Bronchial epithelial cell (primary cell): ENCODE results near the gene LRRC8B. TPM values are rescaled to one million over a fixed set of nuclear protein-coding genes. Genes with fewer than 3 reads are reported as not detected.
A peak's percentile ranks its signal among the peaks of the same experiment; 100 is the strongest.
"Not testable (repeated sequence)": the region's sequence is repeated elsewhere in the genome, so short reads cannot be mapped to it uniquely, and the experiment has no call there.

Experiments
- DNase-seq: peaks from one replicate; pipeline ENCODE4 v3.0.0-alpha.2; 2010; ENCODE audit warnings: low read depth
- FAIRE-seq: peaks from 2 replicates; lab custom pipeline; 2011; peaks lifted over from hg19 to GRCh38; lab: Jason Lieb, UNC
- H3K27me3 ChIP-seq: 2 replicates; pipeline ENCODE4 v1.5.1; 2011; ENCODE audit warnings: low read length; ENCODE audit not compliant: control insufficient read depth, insufficient read depth
- H3K36me3 ChIP-seq: 2 replicates; pipeline ENCODE4 v1.5.1; 2011; ENCODE audit warnings: low read length; ENCODE audit not compliant: control insufficient read depth, insufficient read depth
- H3K4me3 ChIP-seq: 2 replicates; pipeline ENCODE4 v1.5.1; 2011; ENCODE audit warnings: mild to moderate bottlenecking, low read depth, low read length, control low read depth
- CTCF ChIP-seq: IDR thresholded peaks from 2 replicates; pipeline ENCODE4 v1.5.1; 2011; ENCODE audit warnings: mild to moderate bottlenecking, moderate library complexity, low read length, control low read depth, inconsistent platforms; ENCODE audit not compliant: insufficient read depth, severe bottlenecking
- total RNA-seq: library from RNA; depleted of rRNA; stranded (reverse); fragments of >200 nt; gene quantifications from 2 replicates; pipeline ENCODE4 v1.2.1, GENCODE V29; 2014

The LRRC8B gene
- total RNA-seq, 1 donor from 2014 or later, result 7.6 TPM

- no peak for TF ChIP-seq CTCF
- H3K4me3 ChIP-seq, result no peak overlapping the region
Measured at GRCh38 chr1:89627596-89627962, 103.0 kb downstream of the LRRC8B start.

GRCh38 chr1:89629146-89629545 is 104.5 kb downstream of the LRRC8B start:
- H3K36me3 ChIP-seq, result no peaks in the 10 kb centered on the region
- no peak for DNase-seq
- H3K4me3 ChIP-seq, result no peak overlapping the region
- TF ChIP-seq CTCF, result no peak
- FAIRE-seq, result no peak
- no peaks in the 10 kb centered on the region for H3K27me3 ChIP-seq

More at GRCh38 chr1:89627596-89627962, 103.0 kb downstream of the LRRC8B start:
- H3K36me3 ChIP-seq, result no peaks in the 10 kb centered on the region
- H3K27me3 ChIP-seq, result no peaks in the 10 kb centered on the region
- FAIRE-seq, result no peak
- DNase-seq, result no peak

DNA sequence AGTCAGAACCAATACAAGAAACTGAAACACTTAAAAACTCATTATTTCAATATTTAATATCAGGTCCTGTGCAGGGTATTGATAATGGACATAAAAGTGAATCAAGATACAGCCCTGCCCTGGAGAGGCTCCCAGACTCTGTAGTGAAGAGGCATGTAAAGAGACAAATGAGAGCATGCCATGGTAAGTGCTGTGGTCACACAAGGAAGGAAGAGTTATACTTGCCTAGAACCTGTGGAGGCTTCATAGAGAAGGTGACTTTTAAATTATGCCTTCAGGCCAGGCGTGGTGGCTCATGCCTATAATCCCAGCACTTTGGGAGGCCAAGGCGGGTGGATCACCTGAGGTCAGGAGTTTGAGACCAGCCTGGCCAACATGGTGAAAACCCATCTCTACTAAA is 105.0 kb downstream of the LRRC8B start:
- DNase-seq, H3K27me3 ChIP-seq, FAIRE-seq, H3K4me3 ChIP-seq, H3K36me3 ChIP-seq: not testable (repeated sequence)

- no peak overlapping the region for H3K4me3 ChIP-seq
- H3K27me3 ChIP-seq, result no peaks in the 10 kb centered on the region
- DNase-seq, result no peak
- FAIRE-seq, result no peak
- no peaks in the 10 kb centered on the region for H3K36me3 ChIP-seq
- no peak for TF ChIP-seq CTCF
Measured at GRCh38 chr1:89630048-89630447, 105.4 kb downstream of the LRRC8B start.

DNA sequence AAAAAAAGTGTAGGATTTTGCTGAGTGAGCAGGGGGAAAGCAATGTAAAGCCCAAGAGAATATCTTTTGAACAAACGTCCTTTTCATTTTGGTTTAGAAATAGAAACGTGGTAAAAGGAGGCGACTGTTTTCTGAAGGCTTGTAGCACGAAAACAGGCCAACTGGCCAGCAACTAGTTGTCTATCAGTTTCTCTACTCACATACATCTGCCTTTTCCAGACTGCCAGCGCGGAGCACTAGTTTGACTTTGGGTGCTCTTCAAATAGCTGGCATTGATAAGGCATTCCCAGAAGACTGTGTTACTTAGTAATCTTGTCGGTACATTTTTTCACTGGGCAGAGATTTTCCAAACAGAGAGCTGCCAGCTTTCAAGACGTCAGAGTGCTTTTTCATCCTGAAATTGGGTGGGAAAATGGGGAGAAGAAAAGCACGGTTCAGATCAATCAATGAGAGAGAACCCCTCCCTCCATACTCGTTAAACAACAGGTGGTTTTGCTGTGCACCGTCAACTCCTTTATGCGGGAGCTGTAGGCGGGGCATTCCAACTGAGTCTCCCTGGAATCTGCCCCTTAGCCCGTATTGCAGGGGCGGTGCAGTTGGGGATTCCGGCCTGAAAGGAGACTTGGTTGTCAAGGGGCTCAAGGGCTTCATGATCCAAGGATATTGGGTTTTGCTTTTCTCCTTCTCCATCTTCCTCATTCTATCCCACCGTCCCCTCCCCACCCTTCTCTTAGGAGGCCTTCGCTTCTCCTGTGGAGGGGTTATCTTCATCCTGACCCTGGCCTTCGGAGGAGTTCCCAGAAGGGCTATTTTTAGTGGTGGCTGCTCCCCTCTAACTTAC is 107.4 kb downstream of the LRRC8B start:
- no peak for TF ChIP-seq CTCF
- no peaks in the 10 kb centered on the region for H3K36me3 ChIP-seq
- H3K4me3 ChIP-seq, result peak overlapping the region; percentile 98
- H3K27me3 ChIP-seq, result no peaks in the 10 kb centered on the region
- DNase-seq (peak; percentile 16), FAIRE-seq (no peak)

GRCh38 chr1:89632657-89633247 is 108.1 kb downstream of the LRRC8B start, which contains the start of gene LRRC8C:
TSS of gene LRRC8C (plus strand) at chr1:89633120. CDS start at chr1:89686474, 53,354 bp downstream.
- Histone ChIP-seq H3K4me3 (peak within 1 kb of the TSS; percentile 98), H3K27me3 (no peaks in the 10 kb centered on the region), H3K36me3 (no peaks in the 10 kb centered on the region)
- TF ChIP-seq CTCF, result peak; percentile 27
- FAIRE-seq (no peak), DNase-seq (peak; percentile 48)
